GM23248 (cell line): ENCODE results near the gene ARHGEF4.

Source experiments
- EZH2 ChIP-seq: fragments of 200-600 bp; sonication (generic); IDR thresholded peaks from 2 replicates; pipeline ENCODE4 v1.6.1; 2018; ENCODE audit warnings: antibody characterized with exemption, mild to moderate bottlenecking; ENCODE audit not compliant: insufficient read depth, poor library complexity, severe bottlenecking
- EZH2phosphoT487 ChIP-seq: fragments of 200-600 bp; sonication (generic); IDR thresholded peaks from 2 replicates; pipeline ENCODE4 v1.6.1; 2018; ENCODE audit warnings: antibody characterized with exemption, moderate library complexity, mild to moderate bottlenecking, low read depth; ENCODE audit not compliant: insufficient read depth

GRCh38 chr2:131077966-131078365, 241.3 kb downstream of the ARHGEF4 start:
- TF ChIP-seq EZH2phosphoT487 (no peak), EZH2 (no peak)
